ENCODE measurements around the gene ARID1B. TPM values are rescaled to one million over a fixed set of nuclear protein-coding genes. Genes with fewer than 3 reads are reported as not detected.

ARID1B gene
- polyA plus RNA-seq, 1 experiment = 17.0 TPM

DNA sequence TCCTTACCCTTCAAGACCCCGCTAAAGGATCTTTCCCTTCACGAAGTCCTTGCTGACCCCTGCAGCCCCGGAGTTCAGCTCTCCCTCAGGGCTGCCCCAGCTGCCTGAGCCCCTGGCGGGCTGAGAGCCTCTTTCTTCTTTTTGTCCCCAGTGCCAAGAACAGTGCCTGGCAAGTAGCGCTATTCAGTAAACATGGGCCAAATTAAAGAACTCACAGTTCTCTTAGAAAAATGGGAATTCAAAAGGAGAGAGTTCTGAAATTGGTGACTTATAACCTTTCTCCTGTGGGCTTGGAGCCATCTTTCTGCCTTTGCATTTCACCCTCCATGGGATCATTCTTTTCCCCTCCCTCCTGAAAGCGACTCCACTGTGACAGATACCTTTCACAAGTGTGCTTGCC lies 318.9 kb downstream of the ARID1B start:
- H3K36me3 ChIP-seq (ENCODE audit: control insufficient read depth, insufficient read depth, low read length) = no peaks in the 10 kb centered on the region
- CTCF ChIA-PET = no interaction called here
- no peaks in the 10 kb centered on the region for H3K27me3 ChIP-seq (ENCODE audit: control insufficient read depth, insufficient read depth, low read length)
- POLR2A ChIA-PET = no interaction called here
- DNase-seq (ENCODE audit: low read depth) = no peak
- TF ChIP-seq, protein P1, sequence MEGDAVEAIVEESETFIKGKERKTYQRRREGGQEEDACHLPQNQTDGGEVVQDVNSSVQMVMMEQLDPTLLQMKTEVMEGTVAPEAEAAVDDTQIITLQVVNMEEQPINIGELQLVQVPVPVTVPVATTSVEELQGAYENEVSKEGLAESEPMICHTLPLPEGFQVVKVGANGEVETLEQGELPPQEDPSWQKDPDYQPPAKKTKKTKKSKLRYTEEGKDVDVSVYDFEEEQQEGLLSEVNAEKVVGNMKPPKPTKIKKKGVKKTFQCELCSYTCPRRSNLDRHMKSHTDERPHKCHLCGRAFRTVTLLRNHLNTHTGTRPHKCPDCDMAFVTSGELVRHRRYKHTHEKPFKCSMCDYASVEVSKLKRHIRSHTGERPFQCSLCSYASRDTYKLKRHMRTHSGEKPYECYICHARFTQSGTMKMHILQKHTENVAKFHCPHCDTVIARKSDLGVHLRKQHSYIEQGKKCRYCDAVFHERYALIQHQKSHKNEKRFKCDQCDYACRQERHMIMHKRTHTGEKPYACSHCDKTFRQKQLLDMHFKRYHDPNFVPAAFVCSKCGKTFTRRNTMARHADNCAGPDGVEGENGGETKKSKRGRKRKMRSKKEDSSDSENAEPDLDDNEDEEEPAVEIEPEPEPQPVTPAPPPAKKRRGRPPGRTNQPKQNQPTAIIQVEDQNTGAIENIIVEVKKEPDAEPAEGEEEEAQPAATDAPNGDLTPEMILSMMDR (IDR thresholded peaks at IDR 0.05; ENCODE audit: insufficient read depth, low read depth, low read length) = no peak
- no peak overlapping the region for H3K4me3 ChIP-seq (ENCODE audit: low read depth, low read length)

DNA sequence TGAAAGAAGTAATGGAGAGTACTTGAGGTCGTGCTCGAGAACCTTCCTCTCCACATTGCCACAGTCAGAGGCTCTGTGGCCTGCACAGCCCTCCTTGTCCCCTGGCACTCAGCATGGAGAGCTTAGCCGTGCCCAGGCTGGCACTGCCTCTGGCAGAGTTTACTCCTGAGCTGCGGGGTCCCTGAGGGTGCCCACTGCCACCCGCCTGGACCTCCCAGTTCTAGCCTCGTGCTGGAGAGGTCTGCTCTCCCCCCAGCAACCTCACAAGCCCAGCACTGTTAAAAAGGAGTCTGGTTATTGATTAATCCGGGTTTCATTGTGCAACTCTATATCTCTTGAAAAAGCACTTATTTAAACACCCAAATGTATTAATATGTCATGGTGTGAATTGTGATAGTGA lies 319.3 kb downstream of the ARID1B start:
- POLR2A ChIA-PET = no interaction called here
- TF ChIP-seq, protein P1 (IDR thresholded peaks at IDR 0.05; ENCODE audit: insufficient read depth, low read depth, low read length) = no peak
- Histone ChIP-seq H3K4me3 (ENCODE audit: low read depth, low read length) (no peak overlapping the region), H3K27me3 (ENCODE audit: control insufficient read depth, insufficient read depth, low read length) (no peaks in the 10 kb centered on the region), H3K36me3 (ENCODE audit: control insufficient read depth, insufficient read depth, low read length) (no peaks in the 10 kb centered on the region)
- CTCF ChIA-PET = no interaction called here
- DNase-seq (ENCODE audit: low read depth) = no peak

DNA sequence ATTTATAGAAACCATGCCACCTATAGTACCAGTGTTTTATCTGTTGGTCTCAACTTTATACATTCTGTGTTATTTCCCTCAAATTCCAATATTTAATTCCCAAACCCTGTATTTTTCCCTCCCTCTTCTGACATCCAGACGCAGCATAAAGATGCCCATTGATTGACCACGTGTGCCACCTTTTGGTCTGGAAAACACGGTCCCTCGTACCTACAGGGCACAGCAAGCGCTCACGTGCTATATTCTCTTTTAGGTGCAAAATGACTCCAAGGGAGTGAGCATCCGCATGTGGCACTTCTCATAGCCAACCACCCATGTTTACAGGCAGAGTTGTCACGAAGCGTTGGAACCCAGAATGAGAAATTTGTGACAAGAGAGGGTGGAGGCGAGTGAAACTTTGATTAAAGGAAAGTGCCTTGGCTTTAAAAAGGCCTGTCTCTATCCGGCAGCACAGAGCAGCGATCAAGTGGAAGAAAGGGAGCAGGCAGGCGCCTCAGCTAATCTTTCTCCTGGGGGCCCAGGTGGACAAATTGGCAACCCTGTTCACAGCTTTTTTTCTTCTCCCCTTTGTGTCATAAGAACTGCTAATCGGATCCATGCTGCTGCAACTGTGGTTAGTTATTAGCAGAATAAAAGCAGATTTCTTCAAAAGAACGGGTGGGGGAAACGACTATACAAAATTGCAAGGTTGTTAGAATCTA lies 320.2 kb downstream of the ARID1B start:
- no peaks in the 10 kb centered on the region for H3K27me3 ChIP-seq (ENCODE audit: control insufficient read depth, insufficient read depth, low read length)
- POLR2A ChIA-PET = no interaction called here
- TF ChIP-seq, protein P1 (IDR thresholded peaks at IDR 0.05; ENCODE audit: insufficient read depth, low read depth, low read length) = no peak
- no peaks in the 10 kb centered on the region for H3K36me3 ChIP-seq (ENCODE audit: control insufficient read depth, insufficient read depth, low read length)
- no peak overlapping the region for H3K4me3 ChIP-seq (ENCODE audit: low read depth, low read length)
- no peak for DNase-seq (ENCODE audit: low read depth)
- CTCF ChIA-PET = interaction anchor here (1.1 kb wide), 1 partner anchor 10 kb away, joined by 3 read pairs; no protein-coding TSS in a partner anchor

DNA sequence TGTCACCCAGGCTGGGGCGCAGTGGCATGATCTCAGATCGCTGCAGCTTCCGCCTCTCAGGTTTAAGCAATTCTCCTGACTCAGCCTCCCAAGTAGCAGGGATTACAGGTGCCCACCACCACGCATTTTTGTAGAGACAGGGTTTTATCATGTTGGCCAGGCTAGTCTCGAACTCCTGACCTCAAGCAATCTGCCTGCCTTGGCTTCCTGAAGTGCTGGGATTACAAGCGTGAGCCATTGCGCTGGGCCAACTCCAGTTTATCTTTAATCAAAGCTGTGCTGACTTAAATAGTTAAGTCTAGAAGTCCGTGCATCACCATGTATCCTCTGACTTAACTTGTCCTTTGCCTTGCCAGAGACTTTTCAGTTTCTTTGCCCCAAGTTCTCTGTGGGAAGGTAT lies 321.8 kb downstream of the ARID1B start:
- Histone ChIP-seq H3K27me3 (ENCODE audit: control insufficient read depth, insufficient read depth, low read length) (no peaks in the 10 kb centered on the region), H3K4me3 (ENCODE audit: low read depth, low read length) (no peak overlapping the region), H3K36me3 (ENCODE audit: control insufficient read depth, insufficient read depth, low read length) (no peaks in the 10 kb centered on the region)
- POLR2A ChIA-PET = no interaction called here
- TF ChIP-seq, protein P1 (IDR thresholded peaks at IDR 0.05; ENCODE audit: insufficient read depth, low read depth, low read length) = no peak
- CTCF ChIA-PET = interaction anchor here (1.1 kb wide), 1 partner anchor 11 kb away, joined by 3 read pairs; no protein-coding TSS in a partner anchor
- no peak for DNase-seq (ENCODE audit: low read depth)

DNA sequence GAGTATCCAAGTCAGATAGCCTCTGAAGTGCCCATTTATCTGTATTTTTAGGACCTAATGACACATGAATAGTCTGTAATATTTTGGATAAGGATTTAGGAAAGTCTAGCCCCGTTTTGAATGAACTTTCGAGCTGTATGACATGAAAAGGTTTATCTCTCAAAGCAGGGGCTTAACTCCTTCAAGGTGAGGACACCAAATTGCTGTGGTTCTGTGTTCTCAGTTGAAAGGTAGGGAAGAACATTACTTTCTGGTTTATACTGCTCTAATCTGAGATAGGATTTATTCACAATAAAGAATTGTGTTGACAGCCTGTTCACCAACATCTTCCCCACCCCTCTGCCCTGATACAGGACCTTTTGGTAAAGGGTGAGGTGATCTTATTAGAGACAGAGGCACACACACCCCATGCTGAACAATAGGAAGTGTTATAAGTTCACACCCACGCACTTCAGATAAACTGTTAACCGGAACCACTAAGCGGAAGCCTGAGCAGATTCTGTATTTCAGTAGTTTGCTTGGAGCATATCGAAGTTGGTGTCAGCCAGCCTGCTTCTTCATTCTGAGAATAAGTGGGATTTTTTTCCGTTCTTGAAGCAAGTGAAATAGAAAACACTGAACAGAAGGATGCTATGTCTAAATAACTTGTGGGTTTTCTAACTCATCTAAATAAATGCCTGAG lies 322.9 kb downstream of the ARID1B start:
- TF ChIP-seq, protein P1 (IDR thresholded peaks at IDR 0.05; ENCODE audit: insufficient read depth, low read depth, low read length) = no peak
- no peak overlapping the region for H3K4me3 ChIP-seq (ENCODE audit: low read depth, low read length)
- no peaks in the 10 kb centered on the region for H3K36me3 ChIP-seq (ENCODE audit: control insufficient read depth, insufficient read depth, low read length)
- CTCF ChIA-PET = no interaction called here
- no peak for DNase-seq (ENCODE audit: low read depth)
- no peaks in the 10 kb centered on the region for H3K27me3 ChIP-seq (ENCODE audit: control insufficient read depth, insufficient read depth, low read length)
- POLR2A ChIA-PET = no interaction called here

All from BJ (cell line).